Retinal pigment epithelial cell (primary cell): Measurements from ENCODE around the gene TBC1D4.

Experiments used
- DNase-seq: peaks from one replicate; pipeline ENCODE4 v3.0.0-alpha.2; 2010; ENCODE audit warnings: low read depth
- H3K4me3 ChIP-seq: 2 replicates; pipeline ENCODE4 v1.5.1; 2011; ENCODE audit warnings: mild to moderate bottlenecking, low read length, control low read depth, moderate library complexity
- CTCF ChIP-seq: conservative IDR thresholded peaks from 2 replicates; pipeline ENCODE4 v1.5.1; 2011; ENCODE audit warnings: low read depth, low read length, control low read depth, inconsistent platforms

Gene TBC1D4

GRCh38 chr13:75454497-75454896 lies 27.5 kb downstream of the TBC1D4 start:
- H3K4me3 ChIP-seq, result no peak overlapping the region
- no peak for DNase-seq
- TF ChIP-seq CTCF, result no peak

GRCh38 chr13:75452564-75452963 lies 29.4 kb downstream of the TBC1D4 start:
- no peak for TF ChIP-seq CTCF
- H3K4me3 ChIP-seq, result no peak overlapping the region
- DNase-seq, result no peak

GRCh38 chr13:75447493-75447892 lies 34.5 kb downstream of the TBC1D4 start:
- no peak for TF ChIP-seq CTCF
- no peak overlapping the region for H3K4me3 ChIP-seq
- DNase-seq, result no peak

- no peak overlapping the region for H3K4me3 ChIP-seq
- TF ChIP-seq CTCF, result no peak
- DNase-seq, result no peak
Observed at GRCh38 chr13:75446874-75447273, 35.1 kb downstream of the TBC1D4 start.

- no peak overlapping the region for H3K4me3 ChIP-seq
- TF ChIP-seq CTCF, result no peak
- DNase-seq, result no peak
Observed at GRCh38 chr13:75445717-75446499, 36.1 kb downstream of the TBC1D4 start.

- H3K4me3 ChIP-seq, result no peak overlapping the region
- no peak for TF ChIP-seq CTCF
- no peak for DNase-seq
Observed at GRCh38 chr13:75444016-75444415, 38.0 kb downstream of the TBC1D4 start.

- H3K4me3 ChIP-seq, result no peak overlapping the region
- DNase-seq, result no peak
- TF ChIP-seq CTCF, result no peak
Observed at GRCh38 chr13:75443356-75443958, 38.5 kb downstream of the TBC1D4 start.
